HG03558 (cell line): ENCODE results near the gene POLE.

Experiments
- ATAC-seq: cut with Tn5 transposase; IDR thresholded peaks from one replicate; pipeline ENCODE4 v1.9.1; 2021; ENCODE audit warnings: moderate number of reproducible peaks; ENCODE audit not compliant: unreplicated experiment; ENCODE audit errors: extremely low read depth

POLE gene

GRCh38 chr12:132689227-132689626, 2.1 kb upstream of the POLE start:
- ATAC-seq, result no peak

- ATAC-seq, result no peak
These were observed 324 bp downstream of the POLE start for GRCh38 chr12:132686825-132687210.

- no peak for ATAC-seq
These were observed 1.7 kb downstream of the POLE start for GRCh38 chr12:132685400-132685799.

GRCh38 chr12:132677492-132677891, 9.7 kb downstream of the POLE start:
- ATAC-seq, result no peak

- ATAC-seq, result no peak
These were observed 11.2 kb downstream of the POLE start for GRCh38 chr12:132675757-132676432.

GRCh38 chr12:132674561-132674960, 12.6 kb downstream of the POLE start:
- ATAC-seq, result no peak

- ATAC-seq, result no peak
These were observed 13.6 kb downstream of the POLE start for GRCh38 chr12:132673288-132674179.

DNA sequence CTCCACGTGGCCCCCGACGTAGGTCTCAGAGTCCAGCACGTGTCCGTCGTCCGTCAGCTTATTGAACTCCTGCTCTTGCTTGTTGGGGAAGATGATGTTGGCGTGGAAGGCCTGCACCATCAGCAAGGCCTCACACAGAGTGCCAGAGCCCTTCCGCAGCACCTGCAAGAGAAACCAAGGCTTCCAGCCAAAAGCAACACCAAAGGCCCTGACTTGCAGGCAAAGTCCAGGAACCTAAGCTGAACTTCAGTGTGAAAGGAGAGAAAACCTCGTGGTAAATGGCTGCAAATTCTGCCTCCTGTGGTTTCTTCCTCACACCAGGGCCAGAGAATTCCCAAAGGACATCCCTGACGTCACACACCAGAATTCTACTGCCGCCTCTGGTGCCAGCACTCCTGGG, 14.5 kb downstream of the POLE start:
- ATAC-seq, result no peak

DNA sequence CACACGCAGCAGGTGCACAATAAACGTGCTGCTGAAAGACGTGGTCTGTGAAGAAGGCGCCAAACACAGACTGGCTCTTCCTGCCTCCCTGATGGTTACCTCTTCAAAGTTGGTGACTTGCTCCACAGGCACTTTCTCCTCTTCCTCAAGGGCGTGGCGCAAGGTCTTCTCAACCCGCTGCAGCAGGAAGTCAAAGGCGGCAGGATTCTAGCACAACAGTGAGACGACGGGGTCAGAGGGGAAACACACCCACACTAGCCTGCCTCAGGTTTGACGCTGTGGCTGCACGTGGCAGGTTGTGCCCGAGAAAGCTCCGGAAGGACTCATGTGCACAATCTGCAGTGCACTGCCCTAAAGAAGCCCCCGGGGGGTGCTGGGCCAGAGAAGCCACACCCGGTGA, 15.0 kb downstream of the POLE start:
- no peak for ATAC-seq

DNA sequence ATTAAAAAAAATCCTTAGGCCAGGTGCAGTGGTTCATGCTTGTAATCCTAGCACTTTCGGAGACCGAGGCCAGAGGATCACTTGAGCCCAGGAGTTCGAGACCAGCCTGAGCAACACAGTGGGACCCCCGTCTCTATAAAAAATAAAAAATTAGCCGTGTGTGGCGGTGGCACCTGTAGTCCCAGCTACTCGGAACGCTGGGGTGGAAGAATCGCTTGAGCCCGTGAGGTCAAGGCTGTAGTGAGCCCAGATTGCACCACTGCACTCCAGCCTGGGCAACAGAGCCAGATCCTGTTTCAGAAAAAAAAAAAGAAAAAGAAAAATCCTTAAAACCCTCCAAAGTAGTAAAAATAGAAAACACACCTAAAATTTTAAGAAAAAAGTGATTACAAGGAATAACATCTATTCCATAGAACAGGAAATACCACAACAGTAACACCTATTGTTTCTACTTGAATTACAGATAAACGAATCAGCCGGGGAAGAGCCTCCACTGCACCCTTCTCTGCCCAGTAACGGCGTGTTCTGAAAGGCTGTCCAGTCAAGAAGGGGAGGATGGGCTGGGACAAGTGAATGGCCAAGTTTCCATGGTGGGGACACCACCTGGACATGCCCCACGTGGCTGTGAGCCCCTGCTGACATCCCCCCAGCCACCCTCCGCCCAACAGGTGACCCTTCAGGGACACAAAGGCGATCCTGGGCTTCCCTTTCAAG, 17.8 kb downstream of the POLE start:
- no peak for ATAC-seq

GRCh38 chr12:132668191-132669088, 18.7 kb downstream of the POLE start:
- no peak for ATAC-seq

- ATAC-seq, result no peak
These were observed 21.3 kb downstream of the POLE start for GRCh38 chr12:132665794-132666193.

DNA sequence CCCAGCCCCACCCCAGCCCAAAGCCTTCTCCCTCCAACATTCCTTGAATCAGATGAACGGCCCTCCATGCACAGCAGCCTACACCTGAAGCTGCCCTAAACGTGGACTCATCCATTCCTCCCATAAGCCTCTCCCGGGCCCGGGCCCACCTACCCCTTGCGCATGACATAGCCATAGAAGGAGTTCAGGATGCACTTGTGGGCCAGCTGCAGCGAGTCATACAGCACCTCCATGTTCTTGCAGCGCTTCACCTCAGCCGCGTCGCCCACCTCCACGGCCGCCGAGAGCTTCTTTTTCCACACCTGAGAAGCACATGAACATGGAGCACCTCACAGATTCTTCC, 22.0 kb downstream of the POLE start:
- no peak for ATAC-seq

- no peak for ATAC-seq
These were observed 22.7 kb downstream of the POLE start for GRCh38 chr12:132664206-132665148.

GRCh38 chr12:132662901-132663755, 24.0 kb downstream of the POLE start:
- ATAC-seq, result no peak

DNA sequence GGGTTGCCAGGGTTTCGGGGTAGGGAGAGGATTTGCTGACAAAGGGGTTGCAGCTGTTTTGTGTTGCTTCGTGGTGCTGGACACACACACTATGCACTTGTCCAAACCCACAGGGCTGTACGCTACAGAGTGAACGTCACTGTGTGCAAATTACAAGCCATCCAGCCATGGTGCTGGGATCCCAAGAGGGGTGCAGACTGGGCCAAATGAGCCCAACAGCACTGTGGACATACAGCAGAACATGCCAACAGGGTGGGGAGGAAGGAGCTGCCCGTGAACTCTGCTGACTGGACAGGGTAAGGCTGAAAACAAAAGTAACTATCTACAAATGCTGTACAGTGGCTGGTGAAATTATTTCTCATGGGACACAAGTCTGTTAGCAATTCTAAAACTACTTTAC, 25.2 kb downstream of the POLE start:
- no peak for ATAC-seq

DNA sequence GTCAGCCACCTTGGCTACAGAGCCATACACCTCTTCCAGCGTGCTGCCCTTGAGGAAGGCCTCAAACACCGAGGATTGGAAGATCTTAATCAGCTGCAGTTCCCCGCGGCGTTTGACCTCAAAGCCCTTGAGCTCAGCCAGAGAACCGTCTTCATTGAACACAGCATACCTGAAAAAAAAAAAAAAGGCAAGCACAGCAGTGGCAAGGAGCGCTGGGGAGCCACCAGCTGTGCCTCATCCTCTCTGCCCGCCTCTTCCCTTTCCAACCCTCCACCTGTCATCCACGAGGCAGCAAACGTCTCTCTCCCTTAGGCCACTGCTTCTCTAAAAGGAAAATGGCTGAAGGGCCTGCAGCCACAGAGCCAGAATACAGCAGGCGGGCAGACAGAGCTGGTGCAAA, 26.1 kb downstream of the POLE start:
- ATAC-seq, result no peak

DNA sequence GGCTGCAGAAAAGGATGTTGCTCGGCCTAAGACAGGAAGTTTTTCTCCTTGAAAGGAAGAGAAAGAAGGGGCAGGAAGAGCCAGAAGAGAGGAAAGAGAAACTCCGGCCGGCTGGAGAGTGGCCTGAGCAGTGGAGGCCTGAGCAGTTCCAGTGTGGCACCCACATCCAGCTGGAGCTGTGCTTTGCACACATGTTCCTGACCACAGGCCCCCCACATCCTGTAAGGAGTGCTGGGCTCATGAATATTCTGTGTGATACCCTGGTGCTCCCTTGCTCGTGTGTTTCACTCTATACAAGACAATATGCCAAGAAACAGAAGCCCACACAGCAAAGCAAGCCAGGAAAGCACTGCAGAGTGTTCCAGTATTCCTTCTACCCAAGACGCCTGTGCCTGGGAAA, 27.1 kb downstream of the POLE start:
- no peak for ATAC-seq
